Hematopoietic multipotent progenitor cell treated with erythropoietin and hydrocortisone succinate and interleukin-3 and kit ligand, for 15 days (in vitro differentiated cells): ENCODE results near the gene KMO.

Experiments
- DNase-seq: peaks from one replicate; pipeline ENCODE4 v3.0.0-alpha.2; 2015; ENCODE audit warnings: low spot score

The KMO gene

GRCh38 chr1:241542199-241542907 lies 10.2 kb downstream of the KMO start:
- no peak for DNase-seq

- no peak for DNase-seq
Observed at GRCh38 chr1:241548008-241548407, 15.8 kb downstream of the KMO start.

GRCh38 chr1:241550318-241550717 lies 18.1 kb downstream of the KMO start:
- DNase-seq: no peak

- no peak for DNase-seq
Observed at GRCh38 chr1:241551759-241552638, 19.8 kb downstream of the KMO start.

- no peak for DNase-seq
Observed at GRCh38 chr1:241553886-241554592, 21.9 kb downstream of the KMO start.

GRCh38 chr1:241555526-241555925 lies 23.3 kb downstream of the KMO start:
- no peak for DNase-seq

GRCh38 chr1:241557031-241557430 lies 24.9 kb downstream of the KMO start:
- DNase-seq: no peak

GRCh38 chr1:241557551-241558193 lies 25.5 kb downstream of the KMO start:
- no peak for DNase-seq

- DNase-seq: no peak
Observed at GRCh38 chr1:241560146-241560848, 28.1 kb downstream of the KMO start.

- no peak for DNase-seq
Observed at GRCh38 chr1:241560849-241561187, 28.6 kb downstream of the KMO start.

- no peak for DNase-seq
Observed at GRCh38 chr1:241569848-241570247, 37.7 kb downstream of the KMO start.

- DNase-seq: no peak
Observed at GRCh38 chr1:241574154-241574553, 42.0 kb downstream of the KMO start.

- DNase-seq: no peak
Observed at GRCh38 chr1:241579434-241579833, 47.3 kb downstream of the KMO start.

GRCh38 chr1:241582921-241583321 lies 50.7 kb downstream of the KMO start:
- DNase-seq: no peak

- no peak for DNase-seq
Observed at GRCh38 chr1:241586905-241587512, 54.8 kb downstream of the KMO start.

GRCh38 chr1:241589521-241589920 lies 57.3 kb downstream of the KMO start:
- no peak for DNase-seq

- no peak for DNase-seq
Observed at GRCh38 chr1:241590719-241591118, 58.5 kb downstream of the KMO start.

- DNase-seq: no peak
Observed at GRCh38 chr1:241591317-241591716, 59.1 kb downstream of the KMO start.

- DNase-seq: no peak
Observed at GRCh38 chr1:241591736-241592135, 59.6 kb downstream of the KMO start.

GRCh38 chr1:241592273-241592958 lies 60.2 kb downstream of the KMO start:
- no peak for DNase-seq

GRCh38 chr1:241593186-241593585 lies 61.0 kb downstream of the KMO start:
- no peak for DNase-seq
